Measurements from ENCODE around the gene TDG. TPM values are rescaled to one million over a fixed set of nuclear protein-coding genes. Genes with fewer than 3 reads are reported as not detected.

The TDG gene
- polyA plus RNA-seq, 1 donor (not counting 4 experiments of a cell fraction or from before 2014, with no cell fraction given), result 35.6 TPM

GRCh38 chr12:103994235-103994634, 28.6 kb downstream of the TDG start:
- peaks cover 4 to 5% of the 10 kb centered on the region in 2 experiments for H3K36me3 ChIP-seq (ENCODE audit: control insufficient read depth in 2 of 2, extremely low read depth in 1 of 2, insufficient read depth in 2 of 2, low read length in 2 of 2)
- no peak overlapping the region for H3K9ac ChIP-seq (ENCODE audit: control insufficient read depth, extremely low read depth, insufficient read depth, low read length)
- H2AFZ ChIP-seq (ENCODE audit: control insufficient read depth, low read length), result no peak overlapping the region
- H3K79me2 ChIP-seq (ENCODE audit: control insufficient read depth, insufficient read depth, low read length), result no peaks in the 10 kb centered on the region
- no peaks in the 10 kb centered on the region for H3K9me3 ChIP-seq (ENCODE audit: control insufficient read depth, low read depth, low read length)
- H3K27me3 ChIP-seq (ENCODE audit: control insufficient read depth, extremely low read depth, insufficient read depth, low read length), result no peaks in the 10 kb centered on the region
- H3K9me1 ChIP-seq (ENCODE audit: control insufficient read depth, extremely low read depth, insufficient read depth, low read length), result no peaks in the 10 kb centered on the region
- dilution Hi-C loops (cut with MboI; ENCODE audit: extremely low pct_ligation_motif_present, low sequenced_read_pairs), result no loop called here
- no peak overlapping the region for H3K4me3 ChIP-seq (ENCODE audit: control insufficient read depth in 2 of 3, extremely low read depth in 1 of 3, insufficient read depth in 2 of 3, low read depth in 1 of 3, low read length in 3 of 3)
- FAIRE-seq (no peak), DNase-seq (ENCODE audit: low read depth, low spot score) (no peak)
- H3K4me2 ChIP-seq (ENCODE audit: control insufficient read depth, extremely low read depth, insufficient read depth, low read depth, low read length), result no peak overlapping the region
- H4K20me1 ChIP-seq (ENCODE audit: control insufficient read depth, extremely low read depth, insufficient read depth, low read length), result no peaks in the 10 kb centered on the region
- no peak for TF ChIP-seq EZH2 (IDR thresholded peaks at IDR 0.05; ENCODE audit: low read length)
- TF ChIP-seq CTCF (optimal IDR thresholded peaks at IDR 0.05 in 1 of 3, IDR thresholded peaks at IDR 0.05 in 1 of 3, conservative IDR thresholded peaks at IDR 0.05 in 1 of 3; ENCODE audit: extremely low read depth in 1 of 3, insufficient read depth in 2 of 3, low read length in 3 of 3), result no peak
- no peaks in the 10 kb centered on the region for H3K4me1 ChIP-seq (ENCODE audit: control insufficient read depth, extremely low read depth, insufficient read depth, low read length)
- H3K27ac ChIP-seq (ENCODE audit: control insufficient read depth, insufficient read depth, low read length), result no peak overlapping the region

- H3K4me1 ChIP-seq (ENCODE audit: control insufficient read depth, extremely low read depth, insufficient read depth, low read length), result no peaks in the 10 kb centered on the region
- no peak overlapping the region for H2AFZ ChIP-seq (ENCODE audit: control insufficient read depth, low read length)
- TF ChIP-seq CTCF (optimal IDR thresholded peaks at IDR 0.05 in 1 of 3, IDR thresholded peaks at IDR 0.05 in 1 of 3, conservative IDR thresholded peaks at IDR 0.05 in 1 of 3; ENCODE audit: extremely low read depth in 1 of 3, insufficient read depth in 2 of 3, low read length in 3 of 3) (no peak), EZH2 (IDR thresholded peaks at IDR 0.05; ENCODE audit: low read length) (no peak)
- H3K79me2 ChIP-seq (ENCODE audit: control insufficient read depth, insufficient read depth, low read length), result no peaks in the 10 kb centered on the region
- no peak for DNase-seq (ENCODE audit: low read depth, low spot score)
- H3K9me1 ChIP-seq (ENCODE audit: control insufficient read depth, extremely low read depth, insufficient read depth, low read length), result no peaks in the 10 kb centered on the region
- no peak overlapping the region for H3K4me2 ChIP-seq (ENCODE audit: control insufficient read depth, extremely low read depth, insufficient read depth, low read depth, low read length)
- no peaks in the 10 kb centered on the region for H4K20me1 ChIP-seq (ENCODE audit: control insufficient read depth, extremely low read depth, insufficient read depth, low read length)
- no peaks in the 10 kb centered on the region for H3K9me3 ChIP-seq (ENCODE audit: control insufficient read depth, low read depth, low read length)
- no peak overlapping the region for H3K9ac ChIP-seq (ENCODE audit: control insufficient read depth, extremely low read depth, insufficient read depth, low read length)
- dilution Hi-C loops (cut with MboI; ENCODE audit: extremely low pct_ligation_motif_present, low sequenced_read_pairs), result no loop called here
- FAIRE-seq, result no peak
- no peak overlapping the region for H3K4me3 ChIP-seq (ENCODE audit: control insufficient read depth in 2 of 3, extremely low read depth in 1 of 3, insufficient read depth in 2 of 3, low read depth in 1 of 3, low read length in 3 of 3)
- H3K27me3 ChIP-seq (ENCODE audit: control insufficient read depth, extremely low read depth, insufficient read depth, low read length), result no peaks in the 10 kb centered on the region
- no peak overlapping the region for H3K27ac ChIP-seq (ENCODE audit: control insufficient read depth, insufficient read depth, low read length)
- H3K36me3 ChIP-seq (ENCODE audit: control insufficient read depth in 2 of 2, extremely low read depth in 1 of 2, insufficient read depth in 2 of 2, low read length in 2 of 2), result no peaks in the 10 kb centered on the region
Observed at GRCh38 chr12:103996595-103996994, 30.9 kb downstream of the TDG start.

Data from keratinocyte (primary cell).